ENCODE measurements around the gene CMTR1.

DNA sequence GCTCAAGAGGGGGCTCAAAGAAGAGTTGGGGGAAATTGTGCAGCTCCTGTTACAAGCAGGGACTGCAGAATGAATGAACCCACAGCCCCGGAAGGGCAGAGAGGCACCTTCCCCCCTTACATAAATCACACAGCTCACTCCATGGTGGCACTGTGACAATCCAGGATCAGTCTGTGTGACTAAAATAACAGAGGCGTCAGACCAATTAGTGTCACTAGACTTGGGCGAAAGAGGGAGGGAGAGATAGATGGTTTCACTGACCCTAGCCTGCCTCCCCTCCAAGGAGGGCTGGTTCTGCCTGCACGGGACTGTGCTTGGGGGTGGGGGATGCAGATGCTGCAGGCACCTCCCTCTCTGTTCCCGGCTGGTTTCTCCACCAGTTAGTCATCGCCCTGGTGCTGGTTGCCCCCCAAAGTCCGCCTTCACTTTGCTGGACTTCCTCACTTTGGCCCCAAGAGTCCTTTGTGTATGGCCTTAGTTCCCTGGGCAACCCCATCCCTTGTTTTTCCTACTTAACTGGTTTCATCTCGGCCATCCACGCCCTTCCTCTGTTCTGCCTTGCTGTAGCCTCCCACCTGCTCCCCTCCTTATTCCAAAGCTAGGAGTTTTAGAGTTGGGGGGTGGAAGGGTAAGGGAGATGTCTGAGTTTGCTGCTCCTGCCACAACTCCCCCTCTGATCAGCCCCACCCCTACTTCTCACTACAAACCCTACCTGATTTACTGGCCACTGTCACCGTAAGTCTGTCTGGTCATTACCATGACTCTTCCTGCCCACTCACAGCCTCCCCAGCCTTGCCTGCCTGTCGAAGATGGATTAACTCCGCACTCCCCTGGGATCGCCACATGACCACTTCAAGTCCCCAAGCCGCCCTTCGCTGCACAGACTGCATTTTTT lies 48.9 kb downstream of the CMTR1 start:
- no peak for TF ChIP-seq ZNF384 (IDR thresholded peaks at IDR 0.05)
- no peak for TF ChIP-seq TARDBP (IDR thresholded peaks at IDR 0.05)
- no peak for TF ChIP-seq SP1 (IDR thresholded peaks at IDR 0.05)
- no peak for TF ChIP-seq ELF4 (IDR thresholded peaks at IDR 0.05)
- no peak for TF ChIP-seq SUZ12 (IDR thresholded peaks at IDR 0.05)
- TF ChIP-seq FOXA1 (IDR thresholded peaks at IDR 0.05) = no peak
- no peak for TF ChIP-seq FOXK2 (IDR thresholded peaks at IDR 0.05)
- no peak for TF ChIP-seq L3MBTL2 (conservative IDR thresholded peaks at IDR 0.05)
- TF ChIP-seq BHLHE40 (IDR thresholded peaks at IDR 0.05; ENCODE audit: borderline replicate concordance) = no peak
- no peak for TF ChIP-seq NFRKB (IDR thresholded peaks at IDR 0.05)
- TF ChIP-seq ARNT (IDR thresholded peaks at IDR 0.05) = no peak
- TF ChIP-seq LEF1 (IDR thresholded peaks at IDR 0.05; ENCODE audit: borderline replicate concordance) = no peak

Measured in HEK293T (cell line).